SK-N-SH (cell line): ENCODE data around the gene WIPF2.

Experiments used
- ELF1 ChIP-seq: IDR thresholded peaks from 2 replicates; pipeline ENCODE4 v1.4.0; 2012
- POLR2AphosphoS5 ChIP-seq: IDR thresholded peaks from 2 replicates; pipeline ENCODE4 v1.6.1; 2012; ENCODE audit warnings: low read depth, low read length
- RCOR1 ChIP-seq: fragments of 150-350 bp; IDR thresholded peaks from 2 replicates; pipeline ENCODE4 v1.6.1; 2017; ENCODE audit warnings: antibody characterized with exemption, low read length
- TF ChIP-seq, protein P1 (sequence below): fragments of 200-600 bp; sonication (generic); IDR thresholded peaks from 2 replicates; pipeline ENCODE4 v1.6.1; 2017; ENCODE audit warnings: antibody characterized with exemption, mild to moderate bottlenecking, moderate library complexity

DNA sequence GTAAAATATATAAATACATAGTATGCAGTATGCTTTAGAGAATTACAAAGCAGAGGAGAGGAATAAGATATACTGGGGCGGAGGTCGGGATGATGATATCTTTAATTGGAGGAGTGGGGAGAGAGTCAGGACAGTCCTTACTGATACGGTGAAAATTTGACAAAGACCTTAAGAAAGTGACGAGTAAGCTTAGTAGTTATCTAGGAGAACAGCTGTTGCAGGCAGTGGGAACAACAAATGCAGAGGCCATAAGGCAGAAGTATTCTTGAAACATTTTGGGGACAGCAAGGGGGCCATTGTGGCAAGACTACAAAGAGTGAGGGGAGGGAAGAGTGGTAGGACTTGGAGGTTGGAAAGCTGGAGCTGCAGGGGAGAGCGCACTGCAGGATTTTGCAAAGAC is 46.2 kb downstream of the WIPF2 start:
- TF ChIP-seq, protein P1, sequence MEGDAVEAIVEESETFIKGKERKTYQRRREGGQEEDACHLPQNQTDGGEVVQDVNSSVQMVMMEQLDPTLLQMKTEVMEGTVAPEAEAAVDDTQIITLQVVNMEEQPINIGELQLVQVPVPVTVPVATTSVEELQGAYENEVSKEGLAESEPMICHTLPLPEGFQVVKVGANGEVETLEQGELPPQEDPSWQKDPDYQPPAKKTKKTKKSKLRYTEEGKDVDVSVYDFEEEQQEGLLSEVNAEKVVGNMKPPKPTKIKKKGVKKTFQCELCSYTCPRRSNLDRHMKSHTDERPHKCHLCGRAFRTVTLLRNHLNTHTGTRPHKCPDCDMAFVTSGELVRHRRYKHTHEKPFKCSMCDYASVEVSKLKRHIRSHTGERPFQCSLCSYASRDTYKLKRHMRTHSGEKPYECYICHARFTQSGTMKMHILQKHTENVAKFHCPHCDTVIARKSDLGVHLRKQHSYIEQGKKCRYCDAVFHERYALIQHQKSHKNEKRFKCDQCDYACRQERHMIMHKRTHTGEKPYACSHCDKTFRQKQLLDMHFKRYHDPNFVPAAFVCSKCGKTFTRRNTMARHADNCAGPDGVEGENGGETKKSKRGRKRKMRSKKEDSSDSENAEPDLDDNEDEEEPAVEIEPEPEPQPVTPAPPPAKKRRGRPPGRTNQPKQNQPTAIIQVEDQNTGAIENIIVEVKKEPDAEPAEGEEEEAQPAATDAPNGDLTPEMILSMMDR = no peak
- TF ChIP-seq POLR2AphosphoS5 (no peak), ELF1 (no peak), RCOR1 (no peak)
